ENCODE data around the gene SLC35E1. TPM values are rescaled to one million over a fixed set of nuclear protein-coding genes. Genes with fewer than 3 reads are reported as not detected.

SLC35E1 gene
- total and polyA plus RNA-seq, 2 experiments from 2014 or later: 17.0 to 30.3 TPM

DNA sequence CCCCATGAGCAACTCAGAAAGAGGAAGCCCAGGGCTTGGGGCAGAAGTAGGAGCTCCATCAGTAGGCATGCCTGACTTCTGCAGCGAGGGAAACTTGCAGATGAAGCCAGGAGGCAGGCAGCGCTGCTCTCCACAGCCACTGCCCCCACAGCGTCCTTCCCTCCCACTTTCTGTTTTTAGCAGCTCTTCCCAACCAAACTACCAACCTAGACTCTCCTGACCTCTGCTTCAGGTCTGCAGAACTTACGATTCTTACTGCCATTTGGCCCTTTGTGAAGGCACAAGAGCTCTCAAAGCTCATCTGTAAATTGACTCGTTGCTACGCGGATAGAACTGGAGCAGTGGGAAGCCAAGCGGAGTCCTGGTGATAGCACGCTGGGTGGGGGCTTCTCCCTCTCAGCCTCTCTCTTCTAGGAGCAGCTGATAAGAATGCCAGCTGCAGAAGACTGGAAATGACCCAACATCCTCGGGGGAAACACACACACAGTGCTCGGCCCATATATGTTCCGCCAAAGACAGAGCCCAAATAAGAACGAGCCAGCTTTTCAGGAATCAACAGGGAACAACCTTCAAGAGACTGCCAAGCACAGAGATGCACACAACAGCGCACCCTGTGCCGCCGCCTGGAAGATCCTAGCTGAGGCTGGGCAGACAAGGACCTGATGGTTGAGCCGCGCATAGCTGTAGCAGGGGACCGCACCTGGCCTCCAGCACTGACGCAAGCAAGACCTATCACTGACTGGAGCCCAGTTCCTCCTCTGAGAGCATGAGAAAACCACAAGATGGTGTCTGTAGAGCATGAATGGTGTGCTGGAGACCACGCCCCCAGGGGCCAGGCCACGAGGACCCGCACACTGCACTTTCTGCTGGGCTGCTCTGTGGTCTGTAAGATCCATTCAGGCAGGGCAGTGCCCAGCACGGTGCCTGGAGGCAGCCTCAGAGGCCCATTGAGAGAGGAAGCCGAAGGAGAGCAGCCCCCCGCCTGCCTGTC is 15.9 kb upstream of the SLC35E1 start:
- ATAC-seq (peak; percentile 7; the same call in 2 of the 3 replicates), DNase-seq (ENCODE audit: low spot score) (peak; percentile 43)
- H3K27me3 ChIP-seq (ENCODE audit: insufficient read depth): no peaks in the 10 kb centered on the region
- H3K4me3 Mint-ChIP-seq: peak overlapping the region; percentile 3; the same call in 1 of the 3 replicates
- H3K36me3 Mint-ChIP-seq (ENCODE audit: low read depth): no peaks in the 10 kb centered on the region
- H3K9me2 ChIP-seq (ENCODE audit: insufficient read depth): no peaks in the 10 kb centered on the region
- peaks cover 86% of the 10 kb centered on the region for H3K4me1 Mint-ChIP-seq
- no peaks in the 10 kb centered on the region for H3K36me3 ChIP-seq (ENCODE audit: insufficient read depth)
- peak overlapping the region; percentile 59; the same call in 1 of the 2 replicates for H3K27ac ChIP-seq (ENCODE audit: low read depth)
- H3K27ac Mint-ChIP-seq: peak overlapping the region; percentile 54
- no peaks in the 10 kb centered on the region for H3K9me3 Mint-ChIP-seq
- H2AFZ ChIP-seq: no peak overlapping the region
- H3K4me3 ChIP-seq: no peak overlapping the region
- peaks cover 3% of the 10 kb centered on the region for H3K27me3 Mint-ChIP-seq (ENCODE audit: insufficient read depth, low read depth, poor library complexity)
- H3K4me2 ChIP-seq: peak overlapping the region; percentile 72
- peaks cover 46% of the 10 kb centered on the region for H4K20me1 ChIP-seq (replicated peaks; ENCODE audit: insufficient read depth)
- peaks cover 10% of the 10 kb centered on the region; the same call in 1 of the 2 replicates for H3F3A ChIP-seq (replicated peaks; ENCODE audit: low read depth)
- peaks cover 99% of the 10 kb centered on the region for H3K79me2 ChIP-seq (replicated peaks; ENCODE audit: insufficient read depth)
- peaks cover 55% of the 10 kb centered on the region for H3K4me1 ChIP-seq (ENCODE audit: insufficient read depth)
- no peak for TF ChIP-seq ZNF114 (CRISPR knock-in tag; IDR thresholded peaks at IDR 0.05)
- TF ChIP-seq, protein P1, sequence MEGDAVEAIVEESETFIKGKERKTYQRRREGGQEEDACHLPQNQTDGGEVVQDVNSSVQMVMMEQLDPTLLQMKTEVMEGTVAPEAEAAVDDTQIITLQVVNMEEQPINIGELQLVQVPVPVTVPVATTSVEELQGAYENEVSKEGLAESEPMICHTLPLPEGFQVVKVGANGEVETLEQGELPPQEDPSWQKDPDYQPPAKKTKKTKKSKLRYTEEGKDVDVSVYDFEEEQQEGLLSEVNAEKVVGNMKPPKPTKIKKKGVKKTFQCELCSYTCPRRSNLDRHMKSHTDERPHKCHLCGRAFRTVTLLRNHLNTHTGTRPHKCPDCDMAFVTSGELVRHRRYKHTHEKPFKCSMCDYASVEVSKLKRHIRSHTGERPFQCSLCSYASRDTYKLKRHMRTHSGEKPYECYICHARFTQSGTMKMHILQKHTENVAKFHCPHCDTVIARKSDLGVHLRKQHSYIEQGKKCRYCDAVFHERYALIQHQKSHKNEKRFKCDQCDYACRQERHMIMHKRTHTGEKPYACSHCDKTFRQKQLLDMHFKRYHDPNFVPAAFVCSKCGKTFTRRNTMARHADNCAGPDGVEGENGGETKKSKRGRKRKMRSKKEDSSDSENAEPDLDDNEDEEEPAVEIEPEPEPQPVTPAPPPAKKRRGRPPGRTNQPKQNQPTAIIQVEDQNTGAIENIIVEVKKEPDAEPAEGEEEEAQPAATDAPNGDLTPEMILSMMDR (conservative IDR thresholded peaks at IDR 0.05; ENCODE audit: low read depth in 2 of 2): 0 out of 4 replicates have a peak, but pooled peaks of 1 of the 2 experiments have one; percentile 11
- TF ChIP-seq ZNF331 (CRISPR knock-in tag; IDR thresholded peaks at IDR 0.05; ENCODE audit: low read depth): no peak

DNA sequence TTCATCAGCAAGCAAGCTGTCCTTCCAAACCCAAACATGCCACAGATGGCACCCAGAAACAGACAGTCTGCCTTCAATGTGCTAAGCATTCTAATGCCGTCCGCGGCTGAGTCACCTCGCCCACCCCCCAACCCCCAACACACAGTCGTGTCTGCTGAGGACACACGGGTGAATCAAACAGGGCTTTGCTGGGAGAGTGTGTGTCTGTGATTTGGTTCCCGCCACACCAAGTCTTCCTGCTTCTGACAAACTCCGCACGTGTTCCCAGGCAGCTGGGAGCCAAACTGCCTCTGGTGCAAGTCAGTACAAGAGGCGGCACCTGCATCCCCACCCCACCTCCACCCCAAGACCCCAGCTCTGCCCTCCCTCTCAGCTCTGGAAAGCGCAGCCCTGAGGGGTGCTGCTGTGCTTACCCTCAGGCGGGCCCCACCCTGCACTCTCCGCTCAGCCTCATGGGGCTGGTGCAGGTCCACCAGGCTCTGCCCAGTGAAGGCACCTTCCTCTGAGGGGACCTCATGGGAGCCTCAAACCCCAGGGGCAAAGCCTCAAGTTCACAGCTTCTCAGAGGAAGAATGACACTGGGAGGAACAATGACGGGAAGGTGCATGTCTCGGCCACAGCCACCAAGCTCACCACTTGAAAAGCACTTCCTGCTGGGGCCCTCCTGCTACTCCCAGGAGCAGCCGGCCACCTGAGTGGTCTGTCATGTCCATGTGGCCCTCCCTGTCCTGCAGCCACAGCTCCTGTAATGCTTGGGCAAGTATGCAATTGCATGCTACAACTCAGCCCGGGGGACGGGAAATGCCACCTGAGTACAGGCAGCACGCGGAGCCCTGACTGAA is 15.0 kb upstream of the SLC35E1 start:
- H3K27me3 Mint-ChIP-seq (ENCODE audit: insufficient read depth, low read depth, poor library complexity): peaks cover 3% of the 10 kb centered on the region
- H3K79me2 ChIP-seq (replicated peaks; ENCODE audit: insufficient read depth): peaks cover 99% of the 10 kb centered on the region
- H3F3A ChIP-seq (replicated peaks; ENCODE audit: low read depth): peaks cover 10% of the 10 kb centered on the region; the same call in 1 of the 2 replicates
- H3K27me3 ChIP-seq (ENCODE audit: insufficient read depth): no peaks in the 10 kb centered on the region
- H3K9me3 Mint-ChIP-seq: no peaks in the 10 kb centered on the region
- peaks cover 55% of the 10 kb centered on the region for H3K4me1 ChIP-seq (ENCODE audit: insufficient read depth)
- peak overlapping the region; percentile 72 for H3K4me2 ChIP-seq
- no peak overlapping the region for H3K4me3 Mint-ChIP-seq
- peak; percentile 32 for DNase-seq (ENCODE audit: low spot score)
- H3K36me3 ChIP-seq (ENCODE audit: insufficient read depth): no peaks in the 10 kb centered on the region
- peak; percentile 3; the same call in 2 of the 3 replicates for ATAC-seq
- peak overlapping the region; percentile 85; the same call in 1 of the 2 replicates for H3K27ac Mint-ChIP-seq
- H3K36me3 Mint-ChIP-seq (ENCODE audit: low read depth): no peaks in the 10 kb centered on the region
- peaks cover 37% of the 10 kb centered on the region for H4K20me1 ChIP-seq (replicated peaks; ENCODE audit: insufficient read depth)
- no peaks in the 10 kb centered on the region for H3K9me2 ChIP-seq (ENCODE audit: insufficient read depth)
- H3K4me1 Mint-ChIP-seq: peaks cover 82% of the 10 kb centered on the region
- H2AFZ ChIP-seq: no peak overlapping the region
- H3K4me3 ChIP-seq: no peak overlapping the region
- H3K27ac ChIP-seq (ENCODE audit: low read depth): peak overlapping the region; percentile 59; the same call in 1 of the 2 replicates
- TF ChIP-seq, protein P2, sequence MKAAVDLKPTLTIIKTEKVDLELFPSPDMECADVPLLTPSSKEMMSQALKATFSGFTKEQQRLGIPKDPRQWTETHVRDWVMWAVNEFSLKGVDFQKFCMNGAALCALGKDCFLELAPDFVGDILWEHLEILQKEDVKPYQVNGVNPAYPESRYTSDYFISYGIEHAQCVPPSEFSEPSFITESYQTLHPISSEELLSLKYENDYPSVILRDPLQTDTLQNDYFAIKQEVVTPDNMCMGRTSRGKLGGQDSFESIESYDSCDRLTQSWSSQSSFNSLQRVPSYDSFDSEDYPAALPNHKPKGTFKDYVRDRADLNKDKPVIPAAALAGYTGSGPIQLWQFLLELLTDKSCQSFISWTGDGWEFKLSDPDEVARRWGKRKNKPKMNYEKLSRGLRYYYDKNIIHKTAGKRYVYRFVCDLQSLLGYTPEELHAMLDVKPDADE (IDR thresholded peaks at IDR 0.05): no peak
- TF ChIP-seq EZH2phosphoT487 (IDR thresholded peaks at IDR 0.05; ENCODE audit: unreplicated experiment): no peak
- no peak for TF ChIP-seq ZNF331 (CRISPR knock-in tag; IDR thresholded peaks at IDR 0.05; ENCODE audit: low read depth)
- TF ChIP-seq ZNF114 (CRISPR knock-in tag; IDR thresholded peaks at IDR 0.05): no peak
- no peak for TF ChIP-seq POLR2AphosphoS5 (IDR thresholded peaks at IDR 0.05; ENCODE audit: low read depth)
- no peak for TF ChIP-seq JUNB (IDR thresholded peaks at IDR 0.05; ENCODE audit: unreplicated experiment)
- no peak for TF ChIP-seq EZH2 (IDR thresholded peaks at IDR 0.05; ENCODE audit: low read depth, unreplicated experiment)
- no peak for TF ChIP-seq NANOG (IDR thresholded peaks at IDR 0.05; ENCODE audit: borderline replicate concordance)
- TF ChIP-seq STAT1 (IDR thresholded peaks at IDR 0.05; ENCODE audit: unreplicated experiment): no peak
